ENCODE data around the gene CELA1. TPM values are rescaled to one million over a fixed set of nuclear protein-coding genes. Genes with fewer than 3 reads are reported as not detected.
A peak's percentile ranks its signal among the peaks of the same experiment; 100 is the strongest.

CELA1 gene
- not detected in 2 replicates for total RNA-seq (2014; rRNA removed; shearing (Covaris generic))
- not detected in 2 replicates for polyA plus RNA-seq (2016; fragmentation: Nextera tagmentation; extraction: Ambion mirVana)

- Histone ChIP-seq H3K4me3 (no peak within 1 kb of the TSS), H4K20me1 (ENCODE audit: insufficient read depth) (no peaks in the 10 kb centered on the region), H3K27me3 (replicated peaks; ENCODE audit: insufficient read depth) (no peaks in the 10 kb centered on the region), H3K27ac (no peak within 1 kb of the TSS), H3K4me2 (ENCODE audit: unreplicated experiment) (no peak within 1 kb of the TSS), H3K36me3 (ENCODE audit: low read depth) (no peaks in the 10 kb centered on the region), H2AFZ (no peak within 1 kb of the TSS), H3K4me1 (ENCODE audit: insufficient read depth) (peaks cover 13% of the 10 kb centered on the region), H3K9ac (no peak within 1 kb of the TSS), H3K9me3 (ENCODE audit: low read depth) (no peaks in the 10 kb centered on the region), H3K79me2 (ENCODE audit: insufficient read depth) (no peaks in the 10 kb centered on the region), H3F3A (ENCODE audit: insufficient read depth) (peaks cover 10% of the 10 kb centered on the region), H3K9me2 (ENCODE audit: insufficient read depth) (no peaks in the 10 kb centered on the region)
- WGBS, 2 experiments (ENCODE audit: low coverage in 1 of 2, low lambda C conversion rate in 2 of 2, missing lambda C conversion rate in 2 of 2) = 63 to 69% methylated on average over 3 of the region's 3 CpGs
- in situ Hi-C loops (cut with MboI) = loop anchor here (10.0 kb wide), 2 partner anchors 82 to 302 kb away; partner anchors contain the start of gene LETMD1
- DNase-seq = no peak
- TF ChIP-seq EZH2phosphoT487 (IDR thresholded peaks at IDR 0.05; ENCODE audit: insufficient read depth, low read depth) (no peak), EZH2 (IDR thresholded peaks at IDR 0.05; ENCODE audit: insufficient read depth, poor library complexity, severe bottlenecking) (no peak)
These were observed at the start of gene CELA1 for GRCh38 chr12:51346581-51346980. CELA1 (minus strand) TSS chr12:51346679; CDS start chr12:51346638, 41 bp downstream.

DNA sequence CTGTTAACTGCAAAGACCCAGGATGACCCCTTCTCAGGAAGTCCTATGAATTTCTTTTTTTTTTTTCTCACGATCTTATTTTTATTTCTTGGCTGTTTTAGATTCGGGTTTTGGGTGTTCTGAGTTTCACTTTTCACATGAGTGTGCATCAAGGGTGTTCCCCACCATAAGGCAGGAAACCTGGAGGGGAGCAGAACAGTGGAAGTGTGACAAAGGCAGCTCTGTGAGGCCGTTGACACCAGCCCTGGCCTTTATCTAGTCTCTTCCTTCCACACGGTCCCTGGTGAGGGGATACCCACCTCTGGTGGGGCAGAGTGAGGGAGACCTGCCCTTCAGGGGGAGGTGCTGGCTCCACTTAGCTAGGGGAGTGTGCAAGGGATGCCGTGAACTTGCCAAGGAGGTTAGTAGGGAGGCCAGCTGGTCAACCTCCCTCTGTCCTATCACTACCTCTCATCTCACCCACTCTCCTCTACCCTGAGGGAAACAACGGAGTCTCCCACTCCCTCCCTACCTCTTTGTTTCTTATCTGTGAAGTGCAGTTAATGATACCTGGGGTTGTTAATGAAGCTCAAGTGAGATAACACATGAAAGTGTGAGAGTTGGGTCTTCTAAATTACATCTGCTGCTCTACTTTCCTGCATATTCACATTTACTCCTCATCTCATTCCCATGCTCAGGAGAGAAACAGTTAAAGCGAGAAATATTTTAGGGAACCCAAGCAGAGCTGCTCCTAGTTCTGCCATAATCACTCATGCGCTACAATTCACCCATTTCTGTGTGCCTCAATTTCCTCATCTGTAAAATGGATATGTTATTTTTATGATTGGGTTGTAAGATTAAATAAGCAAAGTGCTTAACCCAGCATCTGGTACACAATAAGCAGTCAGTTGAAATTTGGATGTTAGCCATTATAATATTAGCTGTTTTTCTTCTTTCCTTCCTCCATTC lies 49.1 kb upstream of the CELA1 start:
- Histone ChIP-seq H2AFZ (peak overlapping the region; percentile 84), H3K9me2 (ENCODE audit: insufficient read depth) (no peaks in the 10 kb centered on the region), H3K27me3 (replicated peaks; ENCODE audit: insufficient read depth) (no peaks in the 10 kb centered on the region), H3K9me3 (ENCODE audit: low read depth) (no peaks in the 10 kb centered on the region), H3K4me1 (ENCODE audit: insufficient read depth) (peaks cover 25% of the 10 kb centered on the region), H4K20me1 (ENCODE audit: insufficient read depth) (no peaks in the 10 kb centered on the region), H3K4me2 (ENCODE audit: unreplicated experiment) (no peak overlapping the region), H3K27ac (peak overlapping the region; percentile 85; the same call in 1 of the 2 replicates), H3K79me2 (ENCODE audit: insufficient read depth) (no peaks in the 10 kb centered on the region), H3K4me3 (no peak overlapping the region), H3F3A (ENCODE audit: insufficient read depth) (peaks cover 23% of the 10 kb centered on the region), H3K9ac (no peak overlapping the region), H3K36me3 (ENCODE audit: low read depth) (no peaks in the 10 kb centered on the region)
- 70 to 72% methylated on average over 8 of the region's 8 CpGs for WGBS, 2 experiments (ENCODE audit: low coverage in 1 of 2, low lambda C conversion rate in 2 of 2, missing lambda C conversion rate in 2 of 2)
- no peak for DNase-seq
- TF ChIP-seq EZH2 (IDR thresholded peaks at IDR 0.05; ENCODE audit: insufficient read depth, poor library complexity, severe bottlenecking) (no peak), EZH2phosphoT487 (IDR thresholded peaks at IDR 0.05; ENCODE audit: insufficient read depth, low read depth) (no peak)
- in situ Hi-C loops (cut with MboI) = no loop called here

DNA sequence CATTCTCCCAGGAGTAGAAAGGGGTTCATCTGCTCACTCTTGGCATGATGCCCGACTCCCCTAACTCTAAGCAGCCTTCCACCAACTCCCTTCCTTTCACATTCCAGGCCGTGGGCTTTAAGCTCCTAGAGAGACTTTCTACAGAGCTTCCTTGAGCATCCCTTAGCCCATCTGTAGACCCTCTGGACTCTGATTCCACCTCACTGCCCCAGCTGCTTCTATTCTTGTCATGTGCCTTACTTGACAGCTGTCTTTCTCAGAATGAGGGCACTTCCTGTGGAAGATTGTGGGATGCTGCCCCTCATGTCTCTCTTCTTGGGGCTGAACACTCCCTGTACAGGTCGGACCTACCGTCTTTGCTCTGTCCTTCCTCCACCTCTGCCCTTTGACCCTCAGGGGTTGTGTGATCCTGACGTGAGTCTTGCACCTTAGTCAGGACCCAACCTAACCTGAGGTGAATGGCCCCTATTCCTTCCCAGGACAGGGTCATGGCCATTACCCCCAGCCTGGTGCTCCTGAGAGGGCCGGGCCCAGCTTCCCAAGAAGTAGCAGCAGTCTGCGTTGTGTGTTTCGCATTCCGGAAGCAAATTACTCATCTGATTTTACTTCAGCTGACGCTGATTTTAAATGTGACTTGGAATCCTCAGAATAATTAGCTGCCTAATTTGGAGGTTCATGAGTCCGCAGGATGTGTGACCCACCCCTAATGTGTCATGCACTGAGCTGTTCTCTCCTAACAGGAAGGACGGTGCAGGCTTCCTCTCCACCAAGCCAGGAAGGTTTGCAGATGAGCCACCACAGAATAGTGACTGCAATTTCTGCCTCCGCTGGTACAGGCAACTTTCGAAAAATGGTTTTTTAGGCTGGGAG lies 47.4 kb upstream of the CELA1 start:
- Histone ChIP-seq H4K20me1 (ENCODE audit: insufficient read depth) (no peaks in the 10 kb centered on the region), H3K27ac (peak overlapping the region; percentile 85), H3K4me1 (ENCODE audit: insufficient read depth) (peaks cover 33% of the 10 kb centered on the region), H3K9me3 (ENCODE audit: low read depth) (no peaks in the 10 kb centered on the region), H3K36me3 (ENCODE audit: low read depth) (no peaks in the 10 kb centered on the region), H3K4me2 (ENCODE audit: unreplicated experiment) (peak overlapping the region; percentile 76), H2AFZ (peak overlapping the region; percentile 84), H3K9ac (peak overlapping the region; percentile 66), H3F3A (ENCODE audit: insufficient read depth) (peaks cover 33% of the 10 kb centered on the region), H3K9me2 (ENCODE audit: insufficient read depth) (no peaks in the 10 kb centered on the region), H3K27me3 (replicated peaks; ENCODE audit: insufficient read depth) (no peaks in the 10 kb centered on the region), H3K79me2 (ENCODE audit: insufficient read depth) (no peaks in the 10 kb centered on the region), H3K4me3 (0 out of 2 replicates have a peak overlapping the region, but pooled peaks have one; percentile 19)
- WGBS, 2 experiments (ENCODE audit: low coverage in 1 of 2, low lambda C conversion rate in 2 of 2, missing lambda C conversion rate in 2 of 2) = 28% methylated on average over 14 of the region's 14 CpGs
- in situ Hi-C loops (cut with MboI) = no loop called here
- peak; percentile 98 for DNase-seq
- TF ChIP-seq EZH2 (IDR thresholded peaks at IDR 0.05; ENCODE audit: insufficient read depth, poor library complexity, severe bottlenecking) (no peak), EZH2phosphoT487 (IDR thresholded peaks at IDR 0.05; ENCODE audit: insufficient read depth, low read depth) (no peak)
